Left cardiac atrium (tissue), 4 donors: Measurements from ENCODE around the gene FGD4. TPM values are rescaled to one million over a fixed set of nuclear protein-coding genes. Genes with fewer than 3 reads are reported as not detected.

Experiments used
- ATAC-seq, 2 donors: fragments of 200-7000 bp; cut with Tn5 transposase; one replicate each; pipeline ENCODE4 v1.9.1; 2020; ENCODE audit warnings: mild to moderate bottlenecking in 2 of 2, moderate library complexity in 2 of 2
- DNase-seq: peaks from one replicate; pipeline ENCODE4 v3.0.0-alpha.2; 2020
- intact Hi-C, 2 donors: fragments of 100-400 bp; cut with DNase I; formaldehyde crosslinking; loops; one replicate each; pipeline versions ENCODE4 v1.14.1 to v1.15.1; 2022 to 2023
- total RNA-seq, 2 donors: library from RNA; stranded (reverse); fragmentation: NEBNext Ultra II Directional; extraction: Animal tissue kit (Norgen Biotek cat#: 25700); gene quantifications; one replicate each; pipeline ENCODE4 v1.2.1, GENCODE V29; 2021
- donor health status: DM: no; HTN: yes; CAD: no.
- donor health status: DM: no; HTN: yes; CAD: no; lungs with severe emphysema.
- donor health status: DM: yes; HTN: yes; CAD: no.
- donor health status: Dilated cardiomyopathy.

The FGD4 gene
- total RNA-seq, 2 donors from 2014 or later: 15.9 to 16.0 TPM

DNA sequence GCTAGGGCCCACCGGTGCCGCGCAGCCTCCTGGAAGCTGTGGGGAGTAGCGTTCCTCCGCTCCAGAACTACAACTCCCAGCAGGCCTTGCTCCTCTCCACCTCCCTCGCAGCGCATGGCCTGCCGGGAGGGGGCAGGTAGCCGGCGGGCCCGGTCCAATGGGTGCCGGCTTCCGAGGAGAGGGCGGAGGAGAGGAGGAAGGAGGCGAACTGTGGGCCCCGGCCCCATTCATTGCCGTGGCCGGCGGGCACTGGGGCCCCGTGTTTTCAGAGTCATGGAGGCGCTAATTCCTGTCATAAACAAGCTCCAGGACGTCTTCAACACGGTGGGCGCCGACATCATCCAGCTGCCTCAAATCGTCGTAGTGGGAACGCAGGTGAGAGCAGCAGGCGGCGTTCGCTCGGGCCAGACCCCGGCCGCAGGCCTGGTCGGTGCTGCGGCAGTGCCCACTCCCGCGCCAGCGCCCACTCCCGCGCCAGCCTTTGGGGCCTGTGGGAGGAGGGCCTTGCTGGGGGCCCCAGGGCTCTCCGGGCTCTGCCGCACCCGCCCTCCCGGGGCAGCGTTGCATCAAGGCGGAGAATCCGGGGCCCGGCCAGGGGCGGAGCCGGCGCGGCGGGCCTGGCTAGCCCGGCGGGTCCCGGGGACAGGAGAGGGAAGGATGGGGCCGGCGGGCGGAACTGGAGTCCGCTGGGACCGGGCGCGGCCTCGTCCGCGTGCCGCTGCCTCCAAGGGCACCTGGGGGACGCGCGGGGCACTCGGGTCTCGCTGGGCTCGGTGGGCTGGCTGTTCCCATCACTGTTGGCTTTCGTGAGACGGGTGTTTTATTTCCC is 279.9 kb downstream of the FGD4 start, which contains the start of gene DNM1L:
DNM1L (plus strand) TSS at position 211 of the 829 bp plus-strand sequence; CDS start at position 274, 63 bp downstream.
- DNase-seq: peak; percentile 95
- intact Hi-C loops: loop anchor here in 1 of 2 donors (10.0 kb wide), 1 partner anchor 1025 kb away; the partner anchor contains the start of gene ETFBKMT
- peak; percentile 99 for ATAC-seq

DNA sequence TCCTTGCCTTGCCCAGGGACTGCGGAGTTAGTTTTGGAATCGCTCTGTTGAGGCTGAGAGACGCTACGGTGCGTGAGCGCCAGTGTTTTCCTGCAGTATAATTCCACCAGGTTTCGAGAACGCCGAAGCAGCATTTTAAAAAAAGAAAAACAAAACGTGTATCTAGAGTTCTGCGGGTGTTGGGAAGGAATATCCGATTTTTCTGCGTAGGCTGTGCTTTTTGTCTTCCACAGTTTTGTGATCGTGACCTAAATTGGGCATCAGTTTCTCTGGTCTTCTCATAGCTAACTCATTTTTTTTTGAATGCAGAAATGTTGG is 280.5 kb downstream of the FGD4 start:
- ATAC-seq: no peak
- intact Hi-C loops: loop anchor here in 1 of 2 donors (10.0 kb wide), 1 partner anchor 1025 kb away; the partner anchor contains the start of gene ETFBKMT
- DNase-seq: no peak

DNA sequence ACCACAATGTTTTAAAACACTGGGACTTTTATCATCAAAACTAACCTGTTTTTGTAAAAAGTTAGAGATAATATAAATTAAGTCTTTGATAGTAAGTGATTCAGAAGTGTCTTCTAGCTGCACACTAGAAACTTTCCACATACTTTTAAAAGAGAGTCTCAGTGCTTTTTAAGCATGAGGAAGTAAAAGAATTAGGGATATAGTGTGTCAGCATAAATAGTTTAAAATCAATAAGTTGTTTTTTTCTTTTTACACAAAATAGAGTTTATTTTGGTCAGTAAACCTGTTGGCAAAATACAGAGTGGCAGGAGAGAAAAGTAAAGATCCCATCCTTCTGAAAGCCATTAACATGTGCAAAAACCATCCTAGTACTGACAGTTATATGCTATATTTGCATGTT is 281.4 kb downstream of the FGD4 start:
- intact Hi-C loops: no loop called here
- ATAC-seq: no peak
- no peak for DNase-seq

- no peak for ATAC-seq
- DNase-seq: no peak
- intact Hi-C loops: no loop called here
These were observed 281.9 kb downstream of the FGD4 start for GRCh38 chr12:32681272-32681671.

GRCh38 chr12:32686340-32686739 is 287.0 kb downstream of the FGD4 start:
- DNase-seq (no peak), ATAC-seq (no peak)
- intact Hi-C loops: no loop called here

GRCh38 chr12:32688786-32689185 is 289.4 kb downstream of the FGD4 start:
- DNase-seq: no peak
- intact Hi-C loops: no loop called here
- no peak for ATAC-seq

DNA sequence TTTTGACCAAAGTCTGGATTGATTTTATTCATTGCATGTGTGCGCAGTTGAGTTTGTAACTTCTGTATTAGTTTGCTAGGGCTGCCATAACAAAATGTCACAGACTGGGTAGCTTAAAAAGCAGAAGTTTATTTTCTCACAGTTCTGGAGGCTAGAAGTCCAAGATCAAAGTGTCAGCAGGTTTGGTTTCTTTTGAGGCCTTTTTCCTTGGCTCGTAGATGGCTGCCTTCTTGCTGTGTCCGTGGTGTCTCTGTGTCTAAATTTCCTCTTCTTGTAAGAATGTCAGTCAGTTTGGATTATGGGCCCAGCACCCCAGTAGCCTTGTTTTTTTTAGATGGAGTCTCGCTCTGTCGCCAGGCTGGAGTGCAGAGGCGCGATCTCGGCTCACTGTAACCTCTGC is 291.6 kb downstream of the FGD4 start:
- ATAC-seq: no peak
- intact Hi-C loops: no loop called here

GRCh38 chr12:32692358-32692757 is 293.0 kb downstream of the FGD4 start:
- intact Hi-C loops: no loop called here

More for the DNA sequence above, 291.6 kb downstream of the FGD4 start:
- DNase-seq: no peak

GRCh38 chr12:32693036-32693435 is 293.7 kb downstream of the FGD4 start:
- intact Hi-C loops: no loop called here
- DNase-seq: no peak
- no peak for ATAC-seq

More at GRCh38 chr12:32692358-32692757, 293.0 kb downstream of the FGD4 start:
- ATAC-seq (no peak), DNase-seq (no peak)
